Measurements from ENCODE around the gene SP140L.

The SP140L gene

DNA sequence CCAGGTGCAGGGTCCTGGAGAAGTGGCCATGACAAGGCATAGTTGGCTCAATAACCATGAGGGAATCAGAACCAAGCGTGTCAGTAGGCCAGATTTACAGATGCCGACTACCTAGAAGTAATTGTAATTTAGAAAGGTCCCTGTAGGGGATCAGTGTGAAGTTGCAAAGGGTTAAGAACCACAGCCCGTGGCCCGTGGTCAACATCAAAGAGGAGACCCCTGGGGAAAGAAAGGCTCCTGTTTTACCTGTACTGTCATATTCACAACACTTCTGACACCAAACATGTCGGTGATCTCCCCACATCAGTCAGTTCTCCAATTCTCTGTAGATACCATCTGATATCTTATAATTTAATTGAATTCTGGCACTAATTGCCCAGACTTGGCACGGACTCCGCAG lies 120.0 kb downstream of the SP140L start:
- DNase-seq (ENCODE audit: low read depth) = no peak
- no peak overlapping the region for H3K4me3 ChIP-seq (ENCODE audit: low read length)
- TF ChIP-seq CTCF (IDR thresholded peaks at IDR 0.05; ENCODE audit: insufficient read depth, low read depth, low read length, missing control alignments) = no peak

GRCh38 chr2:230447455-230448451 lies 120.8 kb downstream of the SP140L start:
- H3K4me3 ChIP-seq (ENCODE audit: low read length) = no peak overlapping the region
- DNase-seq (ENCODE audit: low read depth) = no peak
- TF ChIP-seq CTCF (IDR thresholded peaks at IDR 0.05; ENCODE audit: insufficient read depth, low read depth, low read length, missing control alignments) = no peak

GRCh38 chr2:230449901-230450467 lies 123.0 kb downstream of the SP140L start:
- H3K4me3 ChIP-seq (ENCODE audit: low read length) = no peak overlapping the region
- DNase-seq (ENCODE audit: low read depth) = no peak
- TF ChIP-seq CTCF (IDR thresholded peaks at IDR 0.05; ENCODE audit: insufficient read depth, low read depth, low read length, missing control alignments) = no peak

DNA sequence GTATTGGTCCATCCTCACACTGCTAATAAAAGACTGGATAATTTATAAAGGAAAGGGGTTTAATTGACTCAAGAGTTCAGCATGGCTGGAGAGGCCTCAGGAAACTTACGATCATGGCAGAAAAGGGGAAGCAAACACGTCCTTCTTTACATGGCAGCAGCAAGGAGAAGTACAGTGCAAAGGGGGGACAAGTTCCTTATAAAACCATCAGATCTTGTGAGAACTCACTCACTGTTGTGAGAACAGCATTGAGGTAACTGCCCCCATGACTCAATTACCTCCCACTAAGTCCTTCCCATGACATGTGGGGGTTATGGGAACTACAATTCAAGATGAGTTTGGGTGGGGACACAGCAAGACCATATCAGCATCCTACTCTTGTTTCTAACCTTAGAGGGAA lies 126.0 kb downstream of the SP140L start:
- no peak overlapping the region for H3K4me3 ChIP-seq (ENCODE audit: low read length)
- DNase-seq (ENCODE audit: low read depth) = no peak
- no peak for TF ChIP-seq CTCF (IDR thresholded peaks at IDR 0.05; ENCODE audit: insufficient read depth, low read depth, low read length, missing control alignments)

Measured in epithelial cell of esophagus (primary cell).